ENCODE results near the gene CUEDC1. TPM values are rescaled to one million over a fixed set of nuclear protein-coding genes. Genes with fewer than 3 reads are reported as not detected.

Gene CUEDC1
- total and polyA plus RNA-seq, 2 of the 13 experiments (the other 11 are each of a cell fraction or from before 2014, with no cell fraction given): 7.4 to 12.9 TPM

GRCh38 chr17:57986841-57987580, 31.8 kb upstream of the CUEDC1 start (continued):
- 0 out of 2 replicates have a peak, but pooled peaks have one; percentile 20 for TF ChIP-seq ZBTB25 (CRISPR knock-in tag; IDR thresholded peaks at IDR 0.05)
- no peak for TF ChIP-seq GRHL1 (CRISPR knock-in tag; conservative IDR thresholded peaks at IDR 0.05)
- TF ChIP-seq ZBTB44 (CRISPR knock-in tag; IDR thresholded peaks at IDR 0.05): 0 out of 2 replicates have a peak, but pooled peaks have one; percentile 6
- TF ChIP-seq ZNF570 (CRISPR knock-in tag; IDR thresholded peaks at IDR 0.05; ENCODE audit: borderline replicate concordance): no peak
- TF ChIP-seq ZBTB7B (CRISPR knock-in tag; IDR thresholded peaks at IDR 0.05): peak; percentile 81
- peak; percentile 54; the same call in 1 of the 2 replicates for TF ChIP-seq SRY (CRISPR knock-in tag; IDR thresholded peaks at IDR 0.05)
- peak; percentile 62; the same call in 1 of the 2 replicates for TF ChIP-seq ZSCAN9 (CRISPR knock-in tag; IDR thresholded peaks at IDR 0.05; ENCODE audit: borderline replicate concordance)
- no peak for TF ChIP-seq FOXA1 (IDR thresholded peaks at IDR 0.05)
- TF ChIP-seq FOXA1 (CRISPR knock-in tag; IDR thresholded peaks at IDR 0.05): peak; percentile 69
- peak; percentile 31; the same call in 1 of the 2 replicates for TF ChIP-seq MIER3 (CRISPR knock-in tag; IDR thresholded peaks at IDR 0.05; ENCODE audit: borderline replicate concordance)
- TF ChIP-seq ZNF180 (CRISPR knock-in tag; IDR thresholded peaks at IDR 0.05; ENCODE audit: borderline replicate concordance, low read depth): no peak
- 0 out of 2 replicates have a peak, but pooled peaks have one; percentile 29 for TF ChIP-seq ZNF609 (CRISPR knock-in tag; IDR thresholded peaks at IDR 0.05; ENCODE audit: borderline replicate concordance)
- TF ChIP-seq ZFX (CRISPR knock-in tag; IDR thresholded peaks at IDR 0.05; ENCODE audit: low read depth): peak; percentile 44; the same call in 1 of the 2 replicates
- peak; percentile 74 for TF ChIP-seq ZNF501 (CRISPR knock-in tag; IDR thresholded peaks at IDR 0.05)
- TF ChIP-seq BCL3 (CRISPR knock-in tag; IDR thresholded peaks at IDR 0.05): no peak
- peak; percentile 22 for TF ChIP-seq SMC3 (IDR thresholded peaks at IDR 0.05; ENCODE audit: low read length)
- TF ChIP-seq JUNB (CRISPR knock-in tag; IDR thresholded peaks at IDR 0.05; ENCODE audit: borderline replicate concordance): peak; percentile 70; the same call in 1 of the 2 replicates

Data from HepG2 (cell line).